ENCODE data around the gene CD37.
A peak's percentile ranks its signal among the peaks of the same experiment; 100 is the strongest.

- TF ChIP-seq, protein P1, sequence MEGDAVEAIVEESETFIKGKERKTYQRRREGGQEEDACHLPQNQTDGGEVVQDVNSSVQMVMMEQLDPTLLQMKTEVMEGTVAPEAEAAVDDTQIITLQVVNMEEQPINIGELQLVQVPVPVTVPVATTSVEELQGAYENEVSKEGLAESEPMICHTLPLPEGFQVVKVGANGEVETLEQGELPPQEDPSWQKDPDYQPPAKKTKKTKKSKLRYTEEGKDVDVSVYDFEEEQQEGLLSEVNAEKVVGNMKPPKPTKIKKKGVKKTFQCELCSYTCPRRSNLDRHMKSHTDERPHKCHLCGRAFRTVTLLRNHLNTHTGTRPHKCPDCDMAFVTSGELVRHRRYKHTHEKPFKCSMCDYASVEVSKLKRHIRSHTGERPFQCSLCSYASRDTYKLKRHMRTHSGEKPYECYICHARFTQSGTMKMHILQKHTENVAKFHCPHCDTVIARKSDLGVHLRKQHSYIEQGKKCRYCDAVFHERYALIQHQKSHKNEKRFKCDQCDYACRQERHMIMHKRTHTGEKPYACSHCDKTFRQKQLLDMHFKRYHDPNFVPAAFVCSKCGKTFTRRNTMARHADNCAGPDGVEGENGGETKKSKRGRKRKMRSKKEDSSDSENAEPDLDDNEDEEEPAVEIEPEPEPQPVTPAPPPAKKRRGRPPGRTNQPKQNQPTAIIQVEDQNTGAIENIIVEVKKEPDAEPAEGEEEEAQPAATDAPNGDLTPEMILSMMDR (IDR thresholded peaks at IDR 0.05) = no peak
- peak in 1 of 2 donors; percentile 62 for TF ChIP-seq POLR2A (IDR thresholded peaks at IDR 0.05)
These were observed 26.3 kb downstream of the CD37 start for GRCh38 chr19:49361438-49362047.
